HG03135 (cell line): ENCODE results near the gene PTGES.

Experiments used
- ATAC-seq: cut with Tn5 transposase; IDR thresholded peaks from one replicate; pipeline ENCODE4 v1.9.1; 2021; ENCODE audit warnings: mild to moderate bottlenecking, moderate library complexity; ENCODE audit not compliant: unreplicated experiment

PTGES gene

GRCh38 chr9:129748249-129748648, 4.6 kb downstream of the PTGES start:
- ATAC-seq, result no peak

GRCh38 chr9:129746092-129746777, 6.6 kb downstream of the PTGES start:
- ATAC-seq, result no peak

GRCh38 chr9:129745200-129745599, 7.6 kb downstream of the PTGES start:
- ATAC-seq, result no peak

GRCh38 chr9:129740666-129741464, 12.0 kb downstream of the PTGES start:
- no peak for ATAC-seq

GRCh38 chr9:129740174-129740573, 12.7 kb downstream of the PTGES start:
- no peak for ATAC-seq

GRCh38 chr9:129739432-129739831, 13.4 kb downstream of the PTGES start:
- ATAC-seq, result no peak

- peak; percentile 79 for ATAC-seq
These were observed 15.2 kb downstream of the PTGES start for GRCh38 chr9:129737479-129738274.

- ATAC-seq, result no peak
These were observed 16.5 kb downstream of the PTGES start for GRCh38 chr9:129736334-129736733.

- ATAC-seq, result no peak
These were observed 17.3 kb downstream of the PTGES start for GRCh38 chr9:129735546-129735945.

- ATAC-seq, result no peak
These were observed 19.2 kb downstream of the PTGES start for GRCh38 chr9:129733632-129733953.

- ATAC-seq, result no peak
These were observed 19.8 kb downstream of the PTGES start for GRCh38 chr9:129732946-129733631.

- no peak for ATAC-seq
These were observed 20.7 kb downstream of the PTGES start for GRCh38 chr9:129732100-129732499.

- ATAC-seq, result no peak
These were observed 21.3 kb downstream of the PTGES start for GRCh38 chr9:129731477-129732085.

GRCh38 chr9:129728744-129729143, 24.1 kb downstream of the PTGES start:
- no peak for ATAC-seq

- ATAC-seq, result no peak
These were observed 26.3 kb downstream of the PTGES start for GRCh38 chr9:129726322-129727160.

GRCh38 chr9:129725795-129726251, 27.0 kb downstream of the PTGES start:
- ATAC-seq, result no peak

- ATAC-seq, result no peak
These were observed 28.2 kb downstream of the PTGES start for GRCh38 chr9:129724456-129725190.

GRCh38 chr9:129722913-129723312, 29.9 kb downstream of the PTGES start:
- ATAC-seq, result no peak
